SH-SY5Y (cell line): ENCODE results near the gene MMEL1.

ENCODE experiments used
- GATA2 ChIP-seq: IDR thresholded peaks from 2 replicates; pipeline ENCODE4 v1.6.1; 2011; ENCODE audit warnings: mild to moderate bottlenecking, low read depth, low read length
- GATA3 ChIP-seq: IDR thresholded peaks from 2 replicates; pipeline ENCODE4 v1.6.1; 2011; ENCODE audit warnings: low read depth, mild to moderate bottlenecking, low read length, moderate library complexity

DNA sequence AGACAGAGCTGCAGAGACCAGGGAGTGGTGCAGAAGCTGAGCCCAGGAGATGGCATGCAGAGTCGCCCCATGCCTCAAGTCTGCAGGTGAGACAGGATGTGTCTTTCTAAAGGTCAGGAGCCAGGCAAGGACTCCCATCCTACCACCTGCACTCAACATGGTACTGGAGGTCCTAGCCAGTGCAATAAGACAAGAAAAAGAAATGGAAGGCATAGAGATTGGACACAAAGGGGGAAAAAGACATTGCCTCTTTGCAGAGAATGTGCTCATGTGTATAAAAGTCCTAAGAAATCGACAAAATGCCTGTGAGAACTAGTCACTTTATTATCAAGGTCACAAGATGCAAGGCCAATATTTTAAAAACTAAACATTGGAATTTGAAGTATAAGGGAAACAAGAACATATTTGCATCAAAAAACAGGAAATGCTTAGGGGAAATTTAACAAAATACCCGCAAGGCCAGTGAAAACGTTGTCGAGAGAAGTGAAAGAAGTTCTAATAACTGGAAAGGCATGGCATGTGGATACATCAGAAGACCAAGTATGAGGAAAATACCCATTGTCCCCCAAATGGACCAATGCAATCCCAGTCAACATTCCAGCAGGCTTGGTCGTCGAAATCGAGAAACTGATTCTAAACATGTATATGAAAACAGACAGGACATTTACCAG, 59.4 kb downstream of the MMEL1 start:
- TF ChIP-seq GATA2 (no peak), GATA3 (no peak)
